ENCODE measurements around the gene CDC42BPG. TPM values are rescaled to one million over a fixed set of nuclear protein-coding genes. Genes with fewer than 3 reads are reported as not detected.
"Not testable (repeated sequence)": the region's sequence is repeated elsewhere in the genome, so short reads cannot be mapped to it uniquely, and the experiment has no call there.

The CDC42BPG gene
- total RNA-seq, 3 donors from 2014 or later: 5.9 to 14.9 TPM; not detected in 1

- no peaks in the 10 kb centered on the region for H3K9me3 ChIP-seq
- no peaks in the 10 kb centered on the region for H3K36me3 ChIP-seq
- H3K4me1 ChIP-seq: no peaks in the 10 kb centered on the region
- no peak overlapping the region for H3K4me3 ChIP-seq
- H3K27ac ChIP-seq: no peak overlapping the region
- DNase-seq (ENCODE audit: low spot score in 2 of 2): no peak
- intact Hi-C loops (cut with DNase I; ENCODE audit: low total_unique reads): no loop called here
- H3K27me3 ChIP-seq: no peaks in the 10 kb centered on the region
- no peak for TF ChIP-seq CTCF (IDR thresholded peaks at IDR 0.05)
- TF ChIP-seq POLR2A (IDR thresholded peaks at IDR 0.05): no peak
- TF ChIP-seq POLR2AphosphoS5 (IDR thresholded peaks at IDR 0.05): no peak
Observed at GRCh38 chr11:64826578-64827450, 17.6 kb downstream of the CDC42BPG start.

- Histone ChIP-seq H3K27me3 (no peaks in the 10 kb centered on the region), H3K27ac (no peak overlapping the region), H3K4me1 (no peaks in the 10 kb centered on the region), H3K9me3 (no peaks in the 10 kb centered on the region), H3K4me3 (no peak overlapping the region), H3K36me3 (no peaks in the 10 kb centered on the region)
- intact Hi-C loops (cut with DNase I; ENCODE audit: low total_unique reads): no loop called here
- DNase-seq (ENCODE audit: low spot score in 2 of 2): no peak
- TF ChIP-seq CTCF (IDR thresholded peaks at IDR 0.05) (no peak), POLR2AphosphoS5 (IDR thresholded peaks at IDR 0.05) (no peak), POLR2A (IDR thresholded peaks at IDR 0.05) (no peak)
Observed at GRCh38 chr11:64826062-64826461, 18.4 kb downstream of the CDC42BPG start.

- intact Hi-C loops (cut with DNase I; ENCODE audit: low total_unique reads): no loop called here
- DNase-seq (ENCODE audit: low spot score in 2 of 2): no peak
- Histone ChIP-seq H3K9me3 (no peaks in the 10 kb centered on the region), H3K27me3 (no peaks in the 10 kb centered on the region), H3K36me3 (no peaks in the 10 kb centered on the region), H3K4me1 (no peaks in the 10 kb centered on the region), H3K27ac (no peak overlapping the region), H3K4me3 (no peak overlapping the region)
- no peak for TF ChIP-seq POLR2A (IDR thresholded peaks at IDR 0.05)
- no peak for TF ChIP-seq CTCF (IDR thresholded peaks at IDR 0.05)
- no peak for TF ChIP-seq POLR2AphosphoS5 (IDR thresholded peaks at IDR 0.05)
Observed at GRCh38 chr11:64823568-64824119, 20.8 kb downstream of the CDC42BPG start.

GRCh38 chr11:64817476-64817875, 27.0 kb downstream of the CDC42BPG start:
- intact Hi-C loops (cut with DNase I; ENCODE audit: low total_unique reads): no loop called here
- no peaks in the 10 kb centered on the region for H3K9me3 ChIP-seq
- DNase-seq (ENCODE audit: low spot score in 2 of 2): no peak
- no peaks in the 10 kb centered on the region for H3K27me3 ChIP-seq
- H3K27ac ChIP-seq: no peak overlapping the region
- no peaks in the 10 kb centered on the region for H3K4me1 ChIP-seq
- no peaks in the 10 kb centered on the region for H3K36me3 ChIP-seq
- TF ChIP-seq POLR2A (IDR thresholded peaks at IDR 0.05) (no peak), CTCF (IDR thresholded peaks at IDR 0.05) (no peak), POLR2AphosphoS5 (IDR thresholded peaks at IDR 0.05) (no peak)
- no peak overlapping the region for H3K4me3 ChIP-seq

GRCh38 chr11:64815433-64815832, 29.0 kb downstream of the CDC42BPG start:
- not testable (repeated sequence) for H3K9me3 ChIP-seq

More at GRCh38 chr11:64815433-64815832, 29.0 kb downstream of the CDC42BPG start:
- H3K36me3 ChIP-seq; intact Hi-C loops (cut with DNase I; ENCODE audit: low total_unique reads); H3K27ac ChIP-seq; H3K27me3 ChIP-seq; H3K4me3 ChIP-seq; DNase-seq (ENCODE audit: low spot score in 2 of 2); H3K4me1 ChIP-seq: not testable (repeated sequence)

Measured in breast epithelium (tissue), 4 donors.